GM18526 (cell line): ENCODE results near the gene COL25A1.

Experiments used
- POLR2A ChIP-seq: IDR thresholded peaks from 3 replicates; pipeline ENCODE4 v1.6.1; 2011; ENCODE audit not compliant: insufficient read length; ENCODE audit errors: extremely low read depth

COL25A1 gene

DNA sequence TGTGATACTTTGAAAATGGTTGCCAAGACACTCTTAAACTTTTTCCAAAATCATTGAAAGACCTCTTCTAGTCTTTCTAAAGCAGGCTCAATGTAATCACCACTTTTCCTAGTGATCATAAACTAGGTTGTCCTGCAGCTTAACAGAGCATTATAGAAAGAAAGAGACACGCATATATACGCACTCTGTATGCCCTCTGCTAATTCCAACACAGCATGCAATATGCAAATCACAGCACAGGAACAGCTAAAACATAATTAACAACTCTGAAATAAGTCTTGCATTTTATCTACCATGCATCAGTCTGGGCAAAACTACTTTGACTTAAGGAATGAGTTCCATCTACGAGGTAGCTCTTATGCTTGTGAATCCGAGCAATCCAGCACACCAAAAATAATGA lies 94.6 kb downstream of the COL25A1 start:
- TF ChIP-seq POLR2A: no peak

DNA sequence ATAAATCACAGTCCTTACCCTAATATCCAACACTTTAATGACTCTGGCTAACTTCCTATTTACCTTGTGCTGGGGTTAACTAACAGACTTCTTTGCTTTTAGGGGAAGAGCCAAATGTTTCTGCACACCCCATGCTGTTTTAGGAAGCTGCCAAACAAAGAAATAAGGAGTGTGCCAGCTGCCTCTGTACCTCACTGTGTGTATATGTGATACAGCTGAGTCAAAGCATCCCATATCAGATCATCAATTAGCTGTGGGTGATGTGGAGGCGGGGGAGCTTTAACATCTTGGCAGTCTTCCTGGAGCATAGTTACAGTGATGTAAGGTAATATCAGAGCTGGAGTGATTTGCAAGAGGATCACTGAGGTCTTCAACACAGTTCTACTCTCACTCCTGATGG lies 95.4 kb downstream of the COL25A1 start:
- TF ChIP-seq POLR2A: no peak

DNA sequence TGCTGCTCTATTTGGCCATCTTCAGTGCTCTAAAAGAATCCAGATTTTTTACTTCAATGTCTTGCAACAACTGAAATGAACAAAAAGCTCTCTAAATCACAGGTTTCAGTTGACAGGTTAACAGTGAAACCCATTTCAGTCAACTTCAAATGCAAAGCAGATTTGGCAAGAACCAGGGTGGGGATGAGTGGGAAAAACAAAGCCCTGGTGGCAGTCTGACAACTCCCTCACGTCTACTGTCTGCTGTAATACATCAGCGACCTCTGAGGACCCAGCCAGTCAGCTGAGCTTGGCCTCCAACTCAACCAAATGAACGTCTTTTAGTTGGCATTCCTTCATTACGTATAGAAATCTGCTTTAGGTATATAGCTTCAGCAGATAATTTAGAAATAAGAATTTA lies 95.8 kb downstream of the COL25A1 start:
- no peak for TF ChIP-seq POLR2A

DNA sequence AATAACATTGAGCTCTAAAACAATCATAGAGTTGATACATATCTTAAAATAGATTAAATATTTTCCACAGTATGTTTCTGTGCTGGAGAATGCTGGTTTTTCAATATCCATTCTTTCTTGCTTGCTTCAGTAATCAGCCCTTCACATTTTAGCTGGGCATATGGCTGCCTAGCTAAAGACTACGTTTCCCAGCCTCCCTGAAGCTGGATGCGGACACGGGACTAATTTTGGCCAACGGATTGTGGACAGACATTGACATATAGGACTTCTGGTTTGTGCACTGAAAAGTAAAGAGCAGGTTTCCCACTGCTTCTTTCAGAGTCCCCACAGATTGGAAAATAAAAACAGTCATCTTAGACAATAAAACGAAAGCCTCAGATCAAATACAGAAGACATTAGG lies 97.3 kb downstream of the COL25A1 start:
- TF ChIP-seq POLR2A: no peak

DNA sequence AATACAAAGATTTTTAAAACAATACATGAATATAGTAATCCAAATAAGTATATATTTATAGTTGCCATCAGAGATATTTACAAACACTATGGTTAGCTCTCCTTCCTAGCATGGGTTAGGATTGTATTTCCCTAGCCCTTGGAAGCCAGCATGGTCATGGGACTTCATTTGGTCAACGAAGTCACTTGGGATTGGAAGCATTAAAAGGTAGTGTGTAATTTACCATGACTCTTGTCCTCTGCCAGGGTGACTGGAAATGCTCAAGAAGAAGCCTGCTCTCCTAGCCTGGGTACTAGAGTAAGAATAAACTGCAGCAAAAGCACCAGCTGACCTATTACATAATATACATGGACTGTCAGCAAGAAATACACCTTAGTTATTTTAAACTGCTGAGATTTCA lies 102.9 kb downstream of the COL25A1 start:
- TF ChIP-seq POLR2A: no peak

DNA sequence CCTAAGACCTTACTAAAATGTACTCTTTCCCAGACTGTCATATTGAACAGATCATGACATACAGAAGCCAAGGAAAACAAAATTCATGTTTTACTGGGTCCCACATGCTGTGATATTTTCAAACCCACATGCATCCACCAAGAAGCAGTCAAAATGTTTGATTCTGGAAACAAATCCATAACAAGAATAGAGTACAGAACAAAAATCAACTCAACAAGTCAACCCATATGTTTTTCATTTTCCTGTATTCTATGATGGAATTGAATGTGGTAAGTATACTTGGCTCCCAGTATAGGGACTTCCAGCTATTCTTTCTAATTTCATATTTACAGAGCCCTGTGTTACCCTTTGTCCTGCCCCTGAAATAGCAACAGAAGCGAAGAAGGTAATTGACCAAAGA lies 106.8 kb downstream of the COL25A1 start:
- no peak for TF ChIP-seq POLR2A

DNA sequence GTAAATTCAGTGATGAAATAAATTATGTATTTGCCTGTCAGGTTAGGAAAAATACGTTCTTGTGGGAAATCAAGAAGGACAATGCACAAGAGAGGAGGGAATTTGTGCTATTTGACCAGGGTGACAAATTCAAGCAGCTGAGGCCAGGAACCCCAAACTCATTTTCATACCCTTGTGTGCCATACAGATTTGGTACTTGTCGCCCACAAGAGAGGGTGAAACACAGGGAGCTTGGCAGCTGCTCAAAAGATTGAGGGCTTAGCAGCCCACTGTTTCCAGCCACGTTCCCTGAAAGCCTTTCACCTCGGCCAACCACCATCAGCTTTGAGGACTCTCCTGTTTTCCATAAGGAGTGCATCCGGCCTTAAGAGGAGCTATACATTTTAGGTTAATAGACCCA lies 111.2 kb downstream of the COL25A1 start:
- TF ChIP-seq POLR2A: no peak

DNA sequence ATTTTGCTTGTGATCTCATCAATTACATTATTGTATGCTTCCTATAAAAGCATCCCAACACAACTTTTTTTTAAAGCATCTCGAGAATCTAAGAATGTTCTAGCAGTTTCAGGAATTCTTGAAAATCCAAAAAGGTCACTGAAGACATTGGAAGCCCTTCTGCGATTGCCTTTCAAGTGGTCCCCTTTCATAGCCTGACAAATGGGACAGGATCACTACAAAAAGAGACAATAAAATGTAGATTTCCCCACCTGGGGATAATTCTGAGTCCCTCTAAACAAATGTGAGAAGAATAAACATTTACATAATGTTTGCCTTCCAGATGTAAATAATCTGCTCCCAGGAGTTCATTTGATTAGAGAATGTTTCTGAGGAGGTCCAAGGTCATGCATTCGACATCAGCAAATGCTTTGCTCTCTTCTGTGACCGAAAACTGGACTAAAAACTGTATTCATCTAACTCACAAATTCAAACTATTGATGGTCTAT lies 116.0 kb downstream of the COL25A1 start:
- no peak for TF ChIP-seq POLR2A

DNA sequence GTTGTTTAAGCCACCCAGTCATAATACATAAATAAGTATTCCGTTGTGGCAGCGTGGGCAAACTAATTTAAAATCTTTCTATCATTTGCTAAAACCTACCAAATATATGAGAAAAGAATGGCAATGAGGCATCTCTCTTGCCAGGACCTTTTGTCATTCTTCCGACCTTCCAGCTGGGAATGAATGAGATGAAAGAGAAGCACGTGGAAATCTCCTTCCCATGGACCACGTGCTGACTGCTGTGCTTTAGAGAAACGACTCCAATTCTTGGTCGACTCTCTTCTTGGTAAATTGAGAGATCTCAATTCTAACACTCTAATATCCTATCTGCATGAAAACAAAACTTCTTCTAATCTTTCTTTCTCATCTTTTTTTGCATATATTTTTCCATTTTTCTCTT lies 116.5 kb downstream of the COL25A1 start:
- TF ChIP-seq POLR2A: no peak

DNA sequence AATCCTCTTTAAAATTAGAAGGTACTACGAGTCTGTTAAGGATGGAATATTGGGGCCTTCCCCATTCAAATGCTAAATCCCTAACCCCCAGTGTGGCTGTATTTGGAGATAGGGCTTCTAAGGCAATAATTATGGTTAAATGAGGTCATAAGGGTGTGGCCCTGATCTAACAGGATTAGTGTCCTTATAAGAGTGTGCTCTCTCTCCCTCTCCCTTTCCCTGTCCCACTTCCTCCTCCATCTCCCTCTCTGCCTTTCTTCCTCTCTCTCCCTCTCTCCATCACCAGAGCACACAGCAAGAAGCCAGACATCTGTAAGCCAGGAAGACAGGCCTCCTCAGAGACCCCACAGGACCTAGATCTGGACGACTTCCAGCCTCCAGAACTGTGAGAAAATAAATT lies 116.9 kb downstream of the COL25A1 start:
- TF ChIP-seq POLR2A: no peak

DNA sequence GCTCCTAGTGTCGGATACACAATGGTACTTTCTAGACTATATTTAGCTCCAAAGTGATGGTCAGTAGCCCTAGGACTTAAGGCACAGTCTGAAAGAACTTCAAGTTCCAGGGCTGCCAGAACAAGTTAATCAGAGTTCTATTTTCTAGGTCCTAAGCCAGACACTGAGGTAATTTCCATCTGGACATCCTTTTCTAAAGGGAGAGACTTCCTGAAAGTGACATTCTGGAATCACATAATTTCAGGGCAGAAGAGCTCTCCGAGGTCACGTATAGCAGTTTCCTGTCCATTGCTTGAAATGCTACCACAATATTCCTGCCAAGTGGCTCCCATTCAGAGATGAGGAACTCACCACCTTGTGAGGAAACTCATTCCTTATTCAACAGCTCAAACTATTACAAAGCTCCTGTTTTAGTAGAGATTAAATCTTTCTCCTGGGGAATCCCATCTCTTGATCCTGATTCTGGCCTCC lies 117.9 kb downstream of the COL25A1 start:
- no peak for TF ChIP-seq POLR2A

DNA sequence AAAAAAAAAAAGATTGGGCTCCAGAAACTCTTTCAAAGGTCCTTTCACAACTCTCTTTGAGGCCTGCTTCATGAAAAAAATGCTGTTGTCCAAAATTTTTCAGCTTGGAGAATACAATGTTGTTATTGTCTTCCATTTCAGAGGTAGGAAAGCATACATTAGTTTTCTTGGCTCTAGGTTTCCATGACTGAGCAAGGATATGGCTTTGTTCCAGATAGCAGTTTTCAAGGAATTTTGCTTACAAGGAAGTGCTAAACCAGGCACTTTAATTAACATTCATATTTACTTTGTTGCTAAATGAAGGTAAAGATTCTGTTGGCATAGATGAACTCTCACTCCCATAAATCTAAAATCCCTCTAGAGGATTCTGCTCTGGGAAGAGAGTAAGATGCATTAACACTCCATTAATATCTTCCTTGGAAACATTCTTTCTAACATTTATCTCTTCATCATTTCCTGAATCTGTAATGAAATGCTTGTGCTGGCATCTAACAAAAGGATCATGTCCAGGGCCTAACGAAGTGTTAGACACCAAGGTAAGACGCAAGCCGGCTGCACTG lies 118.4 kb downstream of the COL25A1 start:
- no peak for TF ChIP-seq POLR2A

DNA sequence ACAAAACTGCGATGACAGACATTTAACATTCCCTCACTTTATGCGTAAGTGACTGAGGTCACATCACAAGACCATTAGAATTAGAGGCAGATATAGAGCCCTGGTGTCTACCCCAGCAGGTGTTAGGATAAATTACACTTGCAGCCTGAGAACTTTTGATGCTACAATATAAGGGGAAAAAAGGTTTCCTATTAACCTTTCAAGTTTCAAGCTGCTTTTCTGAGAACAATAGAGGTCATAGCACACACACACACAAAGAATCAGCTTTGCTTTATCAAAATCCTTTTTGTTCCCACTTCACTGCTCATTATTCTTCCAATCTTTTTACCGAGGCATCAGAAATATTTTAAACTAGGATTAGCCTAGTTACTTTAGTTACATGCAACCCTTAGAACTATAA lies 119.8 kb downstream of the COL25A1 start:
- no peak for TF ChIP-seq POLR2A

DNA sequence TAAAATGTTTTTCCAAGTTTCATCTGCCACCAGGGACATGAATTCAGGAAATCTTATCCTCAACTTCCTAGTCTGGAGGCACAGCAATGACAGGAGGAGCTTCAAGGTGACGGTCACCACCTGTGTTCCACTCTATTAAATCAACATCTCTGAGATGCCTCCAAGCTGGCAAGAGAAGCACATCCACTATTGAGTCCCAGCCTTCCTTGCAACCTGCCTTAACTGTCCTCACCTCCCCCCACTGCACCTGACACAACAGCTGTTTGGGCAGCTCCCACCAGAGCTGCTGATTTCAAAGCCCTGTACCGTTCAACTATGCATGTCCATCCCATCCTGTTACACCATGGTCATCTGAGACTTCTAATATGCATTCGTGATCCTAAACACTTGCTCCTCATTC lies 123.4 kb downstream of the COL25A1 start:
- no peak for TF ChIP-seq POLR2A

DNA sequence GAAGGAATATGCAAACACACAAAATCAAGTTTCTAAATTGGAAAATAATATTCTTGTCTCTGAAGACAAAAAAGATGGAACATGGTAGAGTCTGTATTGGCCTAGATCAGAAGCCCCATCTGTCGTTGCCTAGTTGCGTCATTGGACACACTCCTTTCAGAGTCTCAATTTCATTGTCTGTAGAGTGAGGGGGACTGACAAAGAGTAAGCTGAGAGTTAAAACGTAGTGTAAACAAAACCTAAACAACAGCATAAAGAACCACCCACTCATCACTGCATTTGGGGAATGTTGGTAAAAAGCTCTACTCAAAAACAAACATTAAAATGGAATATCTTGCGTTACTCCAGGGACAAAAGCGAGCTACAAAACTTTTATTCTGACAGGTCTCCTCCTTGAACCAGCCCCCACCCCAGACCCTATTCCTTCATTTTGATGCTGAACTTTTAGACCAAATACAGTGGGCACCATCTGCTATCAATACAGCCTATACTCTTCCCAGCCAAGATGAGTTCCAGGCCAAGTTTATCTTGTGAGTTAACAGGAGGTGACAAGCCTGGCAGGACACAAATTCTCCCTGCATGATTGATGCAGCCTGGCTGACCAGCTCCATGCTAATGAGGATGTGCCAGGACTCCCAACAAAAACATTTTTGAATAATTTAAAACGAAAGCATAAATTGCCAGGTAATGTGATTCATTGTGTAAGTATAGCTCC lies 125.2 kb downstream of the COL25A1 start:
- no peak for TF ChIP-seq POLR2A

DNA sequence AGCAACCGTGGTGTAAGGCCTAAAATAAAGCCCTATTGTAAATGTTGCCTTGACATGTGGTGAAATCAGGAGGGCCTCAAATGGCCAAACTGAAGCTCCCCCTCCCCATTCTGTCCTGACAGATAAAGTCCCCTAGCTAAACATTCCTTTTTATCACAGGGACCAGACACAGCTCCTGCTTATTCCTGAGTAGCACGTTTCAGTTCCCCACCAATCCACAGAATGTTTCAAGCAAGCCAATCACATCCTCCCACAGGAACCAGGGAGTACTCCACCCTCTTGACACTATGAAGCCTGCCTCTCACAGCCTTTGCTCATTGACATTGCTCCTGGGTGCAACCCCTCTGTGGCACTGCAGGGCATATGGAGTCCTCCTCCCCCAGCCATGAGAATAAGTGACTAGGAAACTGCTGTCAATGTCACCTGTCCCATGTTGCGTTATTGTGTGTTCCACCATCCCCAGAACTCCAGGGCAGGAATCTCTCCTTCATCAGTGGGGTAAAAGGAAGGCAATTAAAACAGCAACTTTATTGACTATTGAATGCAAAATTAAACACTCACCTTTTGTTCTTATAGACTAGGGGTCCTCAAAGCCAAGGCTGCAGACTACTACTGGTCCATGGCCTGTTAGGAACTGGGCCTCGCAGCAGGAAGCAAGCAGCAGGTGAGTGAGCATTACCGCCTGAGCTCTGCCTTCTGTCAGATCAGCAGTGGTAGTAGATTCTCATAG lies 128.1 kb downstream of the COL25A1 start:
- TF ChIP-seq POLR2A: no peak
